Stomach (tissue), 9 donors: ENCODE data around the gene CMTM4. TPM values are rescaled to one million over a fixed set of nuclear protein-coding genes. Genes with fewer than 3 reads are reported as not detected.

ENCODE experiments used
- DNase-seq, 2 donors: peaks; one replicate each; pipeline versions ENCODE4 v3.0.0 to v3.0.0-alpha.2; 2013 to 2019
- H3K27ac ChIP-seq, 5 donors: fragments of 200-600 bp in 4 of 5; sonication (generic) in 4 of 5; one replicate each; pipeline ENCODE4 v1.5.1; 2013 to 2019; ENCODE audit warnings: mild to moderate bottlenecking in 1 of 5, moderate library complexity in 1 of 5
- H3K27me3 ChIP-seq, 3 donors: fragments of 200-600 bp; sonication (generic); one replicate each; pipeline ENCODE4 v1.5.1; 2017 to 2019; ENCODE audit warnings: mixed run types in 1 of 3
- H3K36me3 ChIP-seq, 4 donors: fragments of 200-600 bp; sonication (generic); 1 replicate in 3 of 4; 2 replicates in 1 of 4; pipeline ENCODE4 v1.5.1; 2016 to 2019
- H3K4me1 ChIP-seq, 4 donors: fragments of 200-600 bp; sonication (generic); one replicate each; pipeline ENCODE4 v1.5.1; 2016 to 2019
- H3K4me3 ChIP-seq, 4 donors: fragments of 200-600 bp; sonication (generic) in 3 of 4; one replicate each; pipeline ENCODE4 v1.5.1; 2016 to 2019; ENCODE audit warnings: mild to moderate bottlenecking in 1 of 4
- H3K9me3 ChIP-seq, 4 donors: fragments of 200-600 bp; sonication (generic); one replicate each; pipeline ENCODE4 v1.5.1; 2016 to 2019
- CTCF ChIP-seq, 7 experiments: fragments of 450-650 bp in 4 of 7; fragments of 200-600 bp in 3 of 7; sonication (generic) in 3 of 7; IDR thresholded peaks; one replicate each; pipeline ENCODE4 v1.5.1; 2016 to 2019; ENCODE audit warnings: antibody characterized with exemption in 7 of 7, control low read depth in 2 of 7, mild to moderate bottlenecking in 1 of 7
- EP300 ChIP-seq: sonication (generic); formaldehyde crosslinking; IDR thresholded peaks from one replicate; pipeline ENCODE4 v1.6.1; 2017; ENCODE audit warnings: antibody characterized with exemption
- POLR2A ChIP-seq, 4 donors: fragments of 450-650 bp; IDR thresholded peaks; one replicate each; pipeline ENCODE4 v1.6.1; 2016; ENCODE audit warnings: antibody characterized with exemption in 4 of 4, control low read depth in 2 of 4, mild to moderate bottlenecking in 1 of 4, moderate library complexity in 1 of 4
- POLR2AphosphoS5 ChIP-seq, 3 donors: sonication (generic); formaldehyde crosslinking; IDR thresholded peaks; one replicate each; pipeline ENCODE4 v1.6.1; 2016; ENCODE audit warnings: antibody characterized with exemption in 3 of 3
- WGBS, 5 donors: extraction: QIAGEN DNeasy Blood & Tissue Kit in 3 of 5; methylation state at CpG; one replicate each; pipeline versions ENCODE4 v1.1.5 to v1.1.7; 2013 to 2018; 5-methylcytosine and 5-hydroxymethylcytosine counted together
- intact Hi-C: fragments of 100-400 bp; cut with DNase I; formaldehyde crosslinking; loops from one replicate; pipeline ENCODE4 v1.15.1; 2023; ENCODE audit warnings: low total_unique reads
- polyA plus RNA-seq, 3 donors: library from polyadenylated mRNA; stranded (reverse); fragments of 200-250 nt; gene quantifications; one replicate each; pipeline ENCODE4 v1.2.3, GENCODE V29; 2013
- total RNA-seq, 5 donors: library from RNA; depleted of rRNA; stranded (reverse); fragments of >200 nt; gene quantifications; one replicate each; pipeline versions ENCODE4 v1.1.0 to v1.2.3, GENCODE V29; 2014 to 2016
- donor health status: healthy with polysubstance abuse.
- donor health status: Bipolar disorder and iron deficiency.
- donor health status: healthy.

The CMTM4 gene
- total and polyA plus RNA-seq, 8 donors: 10.5 to 244 (median 42.1) TPM

- WGBS, 5 donors: 92 to 100% (median 96%) methylated on average over 1 of the region's 1 CpG
These were observed 122.5 kb downstream of the CMTM4 start for GRCh38 chr16:66574081-66574480.

GRCh38 chr16:66572356-66572755 lies 124.2 kb downstream of the CMTM4 start:
- H3K36me3 ChIP-seq: peaks cover 0 to 1% (median under 1%) of the 10 kb centered on the region in 4 donors
- H3K4me3 ChIP-seq: no peak overlapping the region
- H3K4me1 ChIP-seq: peaks cover 0 to 16% (median 0%) of the 10 kb centered on the region in 4 donors
- no peak overlapping the region for H3K27ac ChIP-seq
- no peaks in the 10 kb centered on the region for H3K9me3 ChIP-seq
- intact Hi-C loops: no loop called here
- DNase-seq: no peak
- no peaks in the 10 kb centered on the region for H3K27me3 ChIP-seq
- TF ChIP-seq EP300 (no peak), CTCF (IDR thresholded peaks at IDR 0.05) (no peak), POLR2A (IDR thresholded peaks at IDR 0.05) (no peak), POLR2AphosphoS5 (IDR thresholded peaks at IDR 0.05) (no peak)
- WGBS, 5 donors: 65 to 83% (median 67%) methylated on average over 2 of the region's 2 CpGs

More at GRCh38 chr16:66574081-66574480, 122.5 kb downstream of the CMTM4 start:
- no peak overlapping the region for H3K27ac ChIP-seq
- intact Hi-C loops: no loop called here
- no peak overlapping the region for H3K4me3 ChIP-seq
- peaks cover 0 to 28% (median 7%) of the 10 kb centered on the region in 4 donors for H3K4me1 ChIP-seq
- no peak for DNase-seq
- TF ChIP-seq CTCF (IDR thresholded peaks at IDR 0.05) (no peak), POLR2AphosphoS5 (IDR thresholded peaks at IDR 0.05) (no peak), POLR2A (IDR thresholded peaks at IDR 0.05) (no peak), EP300 (no peak)
- H3K36me3 ChIP-seq: no peaks in the 10 kb centered on the region
- H3K27me3 ChIP-seq: peaks cover 0 to 13% (median 7%) of the 10 kb centered on the region in 3 donors
- no peaks in the 10 kb centered on the region for H3K9me3 ChIP-seq

- H3K9me3 ChIP-seq: no peaks in the 10 kb centered on the region
- no peak overlapping the region for H3K4me3 ChIP-seq
- no peaks in the 10 kb centered on the region for H3K27me3 ChIP-seq
- TF ChIP-seq POLR2A (IDR thresholded peaks at IDR 0.05) (no peak), POLR2AphosphoS5 (IDR thresholded peaks at IDR 0.05) (no peak), EP300 (no peak), CTCF (IDR thresholded peaks at IDR 0.05) (no peak)
- peak in 1 of 2 donors; percentile 21 for DNase-seq
- intact Hi-C loops: no loop called here
- no peak overlapping the region for H3K27ac ChIP-seq
- 48 to 59% (median 52%) methylated on average over 3 of the region's 3 CpGs for WGBS, 5 donors
- H3K4me1 ChIP-seq: peaks cover 0 to 16% (median 0%) of the 10 kb centered on the region in 4 donors
- peaks cover 15 to 26% (median 24%) of the 10 kb centered on the region in 4 donors for H3K36me3 ChIP-seq
These were observed 126.6 kb downstream of the CMTM4 start for GRCh38 chr16:66569827-66570405.

- DNase-seq: no peak
- Histone ChIP-seq H3K27me3 (no peaks in the 10 kb centered on the region), H3K36me3 (peaks cover 15 to 33% (median 29%) of the 10 kb centered on the region in 4 donors), H3K4me1 (peaks cover 0 to 16% (median 0%) of the 10 kb centered on the region in 4 donors), H3K9me3 (no peaks in the 10 kb centered on the region), H3K4me3 (no peak overlapping the region), H3K27ac (no peak overlapping the region)
- intact Hi-C loops: no loop called here
- TF ChIP-seq POLR2AphosphoS5 (IDR thresholded peaks at IDR 0.05) (no peak), CTCF (IDR thresholded peaks at IDR 0.05) (no peak), POLR2A (IDR thresholded peaks at IDR 0.05) (no peak), EP300 (no peak)
- 90 to 98% (median 97%) methylated on average over 1 of the region's 1 CpG for WGBS, 5 donors
These were observed 127.4 kb downstream of the CMTM4 start for GRCh38 chr16:66569131-66569530.
